Ovary (tissue), 3 donors: Measurements from ENCODE around the gene LPIN1.

Experiments
- CTCF ChIP-seq, 3 donors: fragments of 450-650 bp in 2 of 3; fragments of 200-600 bp in 1 of 3; IDR thresholded peaks; one replicate each; pipeline versions ENCODE4 v1.5.1 to v1.8.0; 2016 to 2022; ENCODE audit warnings: antibody characterized with exemption in 3 of 3, mild to moderate bottlenecking in 1 of 3
- EP300 ChIP-seq: sonication (generic); formaldehyde crosslinking; IDR thresholded peaks from one replicate; pipeline ENCODE4 v1.6.1; 2017; ENCODE audit warnings: antibody characterized with exemption
- donor health status: DM: no; HTN: no; CAD: no.

DNA sequence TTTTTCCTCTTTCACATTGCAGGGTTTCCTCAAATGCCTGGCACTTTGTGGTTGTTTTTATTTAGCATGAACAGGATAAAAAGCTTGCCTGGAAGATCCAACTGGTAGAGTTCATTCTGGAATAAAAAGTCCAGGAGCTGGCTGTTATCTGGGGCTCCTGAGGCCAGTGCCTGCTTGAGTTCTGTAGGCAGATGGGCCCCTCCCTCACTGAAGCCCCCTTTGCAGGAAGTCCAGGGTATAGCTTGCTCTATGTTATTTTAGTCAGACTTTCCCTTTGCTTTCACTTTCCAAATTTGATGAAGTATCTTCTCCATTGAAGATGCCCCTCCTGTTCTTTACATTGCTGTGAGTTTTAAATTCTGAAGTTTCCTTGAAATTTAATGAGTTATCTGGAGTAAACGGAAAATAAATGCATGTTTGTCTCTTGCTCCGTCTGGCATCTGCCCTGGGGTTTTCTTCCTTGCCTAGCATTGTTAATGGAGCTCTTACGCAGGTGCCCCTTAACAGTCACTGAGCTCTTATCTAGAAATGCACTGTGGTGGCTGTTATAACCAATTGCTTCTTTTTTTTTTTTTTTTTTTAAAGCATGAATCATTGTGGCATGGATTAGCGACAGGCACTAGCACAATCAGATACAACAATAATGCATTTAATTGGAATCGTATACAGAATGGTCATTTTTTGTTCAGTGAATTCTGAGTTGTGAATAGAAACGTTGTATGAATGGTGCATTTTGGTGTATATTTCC lies 27.0 kb upstream of the LPIN1 start:
- TF ChIP-seq EP300, result no peak
- TF ChIP-seq CTCF (IDR thresholded peaks at IDR 0.05), result no peak
